ENCODE data around the gene SMYD3.

SMYD3 gene

DNA sequence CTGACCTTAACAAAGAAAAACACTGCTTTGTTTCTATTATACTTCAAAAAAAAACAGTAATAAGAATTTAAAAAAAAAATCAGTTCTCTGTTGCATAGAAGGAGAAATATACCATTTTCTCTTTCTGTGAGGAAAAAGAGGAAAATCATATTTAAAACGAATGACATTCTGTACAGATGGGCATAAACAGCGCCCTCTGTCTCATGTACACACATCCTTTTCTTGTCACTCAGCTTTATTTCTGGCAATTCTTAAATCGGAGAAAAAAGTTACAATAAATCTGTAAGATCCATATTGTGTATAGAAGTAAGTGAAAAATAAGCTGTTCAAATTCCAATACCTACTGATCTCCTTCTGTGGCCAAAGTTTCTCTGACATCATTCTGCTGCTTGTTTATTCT, 245.4 kb downstream of the SMYD3 start:
- DNase-seq, result no peak

DNA sequence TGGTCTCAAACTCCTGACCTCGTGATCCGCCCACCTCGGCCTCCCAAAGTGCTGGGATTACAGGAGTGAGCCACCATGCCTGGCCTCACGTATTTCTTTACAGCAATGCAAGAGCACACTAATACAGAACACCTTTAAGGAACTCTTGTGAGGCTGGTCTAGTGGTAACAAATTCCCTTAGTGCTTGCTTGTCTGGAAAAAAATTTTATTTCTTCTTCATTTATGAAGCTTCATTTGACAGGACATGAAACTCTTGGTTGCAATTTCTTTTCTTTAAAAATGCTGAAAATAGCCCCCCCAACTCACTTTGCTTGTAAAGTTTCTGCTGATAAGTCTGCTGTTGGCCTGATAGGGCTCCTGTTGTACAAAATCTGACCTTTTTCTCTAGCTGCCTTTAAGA, 248.8 kb downstream of the SMYD3 start:
- no peak for DNase-seq

DNA sequence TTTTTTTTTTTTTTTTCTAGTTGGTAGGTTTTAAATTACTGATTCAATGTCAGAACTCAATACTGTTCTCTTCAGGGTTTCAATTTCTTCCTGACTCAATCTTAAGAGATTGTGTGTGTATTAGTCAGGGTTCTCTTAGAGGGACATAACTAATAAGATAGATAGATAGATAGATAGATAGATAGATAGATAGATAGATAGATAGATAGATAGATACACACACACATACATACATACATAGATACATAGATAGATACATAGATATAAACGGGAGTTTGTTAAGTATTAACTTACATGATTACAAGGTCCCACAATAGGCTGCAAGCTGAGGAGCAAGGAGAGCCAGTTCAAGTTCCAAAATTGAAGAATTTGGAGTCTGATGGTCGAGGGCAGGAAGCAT, 251.3 kb downstream of the SMYD3 start:
- no peak for DNase-seq

DNA sequence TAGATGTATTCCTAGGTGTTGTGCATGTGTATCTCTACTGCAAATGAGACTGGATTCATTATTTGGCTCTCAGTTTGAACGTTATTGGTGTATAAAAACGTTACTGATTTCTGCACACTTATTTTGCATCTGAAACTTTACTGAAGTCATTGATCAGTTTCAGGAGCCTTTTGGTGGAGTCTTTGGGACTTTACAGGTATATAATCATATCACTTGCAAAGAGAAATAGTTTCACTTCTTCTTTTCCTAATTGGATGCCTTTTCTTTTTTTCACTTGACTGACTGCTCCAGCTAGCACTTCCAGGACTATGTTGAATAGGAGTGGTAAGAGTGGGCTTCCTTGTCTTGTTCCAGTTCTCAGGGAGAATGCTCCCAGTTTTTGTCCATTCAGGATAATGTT, 252.2 kb downstream of the SMYD3 start:
- DNase-seq, result no peak

DNA sequence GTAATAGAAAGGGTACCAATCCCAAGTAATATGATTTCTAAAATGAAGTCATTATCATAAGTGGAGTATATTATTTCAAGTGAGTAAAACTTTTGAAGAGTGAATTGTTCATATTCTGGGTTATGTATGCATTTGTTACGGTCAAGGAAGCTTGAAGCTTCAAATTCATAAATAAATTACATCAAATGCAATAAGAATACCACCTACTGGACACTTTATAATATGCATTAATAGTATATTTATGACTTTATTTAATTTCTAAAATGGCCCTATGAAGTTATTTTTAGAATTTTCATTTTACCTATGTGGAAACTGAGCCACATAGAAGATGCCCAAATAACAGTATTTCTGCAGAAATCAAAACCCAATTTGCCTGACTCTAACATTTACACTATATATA, 260.6 kb downstream of the SMYD3 start:
- DNase-seq, result no peak

DNA sequence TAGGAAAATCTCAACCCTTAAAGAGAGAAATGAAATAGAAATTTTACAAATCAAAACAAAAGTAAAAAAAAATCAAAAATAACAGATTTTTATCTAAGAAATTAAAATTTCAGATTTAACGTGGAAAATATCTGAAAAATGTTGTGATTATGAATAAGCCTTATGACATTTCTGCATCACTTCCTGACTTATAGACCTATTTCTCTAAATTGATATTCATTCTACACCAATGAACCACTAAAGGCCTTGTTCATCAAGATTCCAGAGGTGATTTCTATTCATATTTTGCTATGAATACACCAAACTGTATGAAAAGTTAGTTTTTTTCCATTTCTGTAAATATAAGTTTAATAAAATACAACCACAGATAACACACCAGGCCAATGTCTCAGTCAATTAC, 261.5 kb downstream of the SMYD3 start:
- DNase-seq, result no peak

DNA sequence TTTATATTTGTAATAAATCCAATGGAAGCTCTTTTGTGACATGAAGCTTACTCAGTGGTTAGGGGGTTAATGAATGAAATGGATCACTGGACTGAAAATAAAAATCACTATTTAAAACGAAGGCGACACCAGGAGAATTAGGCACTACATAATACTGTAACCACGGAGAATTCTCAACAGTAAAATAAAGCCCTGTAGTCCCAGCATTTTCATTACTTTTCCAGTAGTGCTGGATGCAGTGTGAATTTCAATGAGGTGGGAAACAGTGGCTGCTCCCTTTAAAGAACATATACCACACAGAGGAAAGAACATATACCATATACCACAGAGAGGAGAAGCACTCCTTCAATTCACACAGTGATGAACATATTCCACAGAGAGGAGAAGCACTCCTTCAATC, 275.0 kb downstream of the SMYD3 start:
- no peak for DNase-seq

DNA sequence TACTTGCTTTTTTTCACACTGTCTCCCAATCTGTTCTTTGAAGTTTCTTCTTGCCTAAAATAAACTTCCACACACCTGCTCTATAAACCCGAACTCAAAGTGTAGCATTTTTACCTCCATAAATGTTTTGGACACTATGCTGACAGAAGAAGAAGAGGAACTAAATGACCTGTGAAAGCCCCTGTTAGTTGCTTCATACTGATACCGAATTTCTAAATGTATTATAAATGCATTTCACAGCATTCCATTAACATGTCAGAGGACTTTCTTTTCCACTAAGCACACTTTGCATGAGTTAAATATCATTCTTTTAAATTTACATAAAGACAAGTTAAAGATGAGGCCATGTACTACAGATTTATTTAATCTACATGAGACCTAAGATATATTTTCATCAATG, 281.0 kb downstream of the SMYD3 start:
- no peak for DNase-seq

DNA sequence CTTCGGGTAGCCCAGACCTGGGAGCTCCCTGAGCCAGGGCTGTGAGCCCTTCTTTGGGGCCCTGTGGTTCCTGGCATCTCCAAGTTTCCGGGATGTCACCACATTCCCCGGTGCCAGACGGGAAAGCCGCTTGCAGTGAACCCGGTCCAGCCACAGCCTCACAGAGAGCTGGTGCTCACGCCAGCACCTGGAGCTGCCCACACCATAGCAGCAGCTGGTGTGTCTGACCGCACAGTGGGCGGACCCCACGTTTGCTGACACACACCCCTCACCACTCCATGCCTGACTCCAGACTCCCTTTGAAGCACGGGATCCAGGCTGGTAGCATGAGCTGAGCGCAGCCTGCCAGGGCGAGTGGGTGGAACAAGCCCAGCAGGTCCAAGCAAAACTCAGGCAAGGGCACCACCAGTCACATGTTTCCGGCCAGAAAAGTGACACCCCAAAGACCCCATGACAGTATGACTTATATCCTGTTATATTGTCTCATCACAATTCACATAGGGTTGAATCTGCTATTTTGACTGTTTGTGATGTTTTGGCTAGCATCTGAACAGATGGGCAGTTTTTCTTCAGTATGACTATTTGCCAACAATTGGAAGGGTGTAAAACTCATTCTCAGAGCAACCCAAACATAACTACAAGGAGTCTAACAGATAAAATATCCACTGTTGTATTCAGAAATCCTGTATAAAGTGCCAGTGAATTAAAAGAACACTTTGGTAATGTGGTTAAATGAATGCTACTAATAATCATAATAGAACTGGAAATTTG, 285.4 kb downstream of the SMYD3 start:
- DNase-seq, result no peak

DNA sequence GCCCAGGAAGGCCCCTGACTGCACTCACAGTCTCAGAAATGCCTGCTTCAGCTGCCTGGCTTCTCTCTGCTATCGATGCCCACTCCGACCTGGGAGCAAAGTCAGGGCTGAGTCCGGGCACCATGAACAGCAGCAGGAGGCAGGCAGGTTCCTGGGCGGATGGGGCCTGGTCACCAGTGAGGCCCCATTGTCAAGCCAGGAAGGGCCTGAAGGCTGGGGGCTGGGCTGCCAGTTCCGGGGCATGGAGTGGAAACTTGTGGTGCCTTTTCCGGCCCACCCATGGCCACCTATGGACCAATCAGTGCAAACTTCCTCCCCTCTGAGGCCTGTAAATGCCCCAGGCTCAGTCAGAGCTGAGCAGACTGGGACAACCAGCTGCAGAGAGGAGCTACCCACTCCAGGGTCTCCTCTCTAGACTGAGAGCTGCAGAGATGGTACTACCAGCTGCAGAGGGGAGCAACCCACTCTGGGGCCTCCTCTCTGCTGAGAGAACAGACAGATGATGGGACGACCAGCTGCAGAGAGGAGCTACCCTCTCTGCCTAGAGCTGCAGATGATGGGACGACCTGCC, 286.5 kb downstream of the SMYD3 start:
- DNase-seq, result no peak

DNA sequence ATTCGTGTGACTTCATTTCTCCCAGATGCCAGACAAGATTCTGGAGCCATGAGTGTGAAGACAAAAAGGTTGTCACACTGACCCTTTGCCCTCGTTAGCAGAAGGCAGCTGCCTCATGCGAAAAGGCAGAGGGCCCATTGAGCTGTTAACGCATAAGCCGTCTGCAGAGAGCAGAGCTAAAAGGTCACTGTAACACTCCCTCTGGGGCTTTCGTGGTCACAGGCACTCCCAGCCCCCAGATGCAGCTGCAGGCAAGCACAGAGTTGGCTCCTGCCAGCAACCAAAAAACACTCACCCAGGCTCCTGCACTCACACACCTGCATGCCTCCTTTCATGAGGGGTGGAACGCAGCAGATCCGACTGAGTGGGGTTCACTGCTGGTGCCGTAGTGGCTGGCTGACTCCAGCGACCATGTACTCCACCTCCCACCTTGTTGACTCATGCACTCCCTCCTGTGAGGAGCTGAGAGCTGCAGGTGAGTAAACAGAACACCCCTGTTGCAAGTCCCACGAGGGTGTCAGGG, 287.5 kb downstream of the SMYD3 start:
- no peak for DNase-seq

DNA sequence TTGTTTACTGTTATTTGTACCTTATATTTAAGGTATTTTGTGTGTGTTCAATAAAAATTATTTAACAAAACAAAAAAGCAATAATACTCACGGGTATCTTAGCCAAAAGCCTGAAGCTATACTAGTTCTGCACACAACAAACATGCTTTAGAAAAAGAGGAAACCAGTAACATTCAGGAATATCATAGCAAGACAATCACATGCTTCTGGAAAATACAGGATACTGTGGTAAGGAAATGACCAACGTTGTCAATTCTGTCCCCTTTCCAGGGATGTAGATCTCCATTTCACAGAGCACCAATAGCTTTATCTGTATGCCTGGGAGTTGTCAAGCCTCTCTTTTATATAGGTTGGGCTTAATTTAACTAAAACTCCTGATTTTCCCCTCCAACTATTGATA, 288.4 kb downstream of the SMYD3 start:
- DNase-seq, result no peak

DNA sequence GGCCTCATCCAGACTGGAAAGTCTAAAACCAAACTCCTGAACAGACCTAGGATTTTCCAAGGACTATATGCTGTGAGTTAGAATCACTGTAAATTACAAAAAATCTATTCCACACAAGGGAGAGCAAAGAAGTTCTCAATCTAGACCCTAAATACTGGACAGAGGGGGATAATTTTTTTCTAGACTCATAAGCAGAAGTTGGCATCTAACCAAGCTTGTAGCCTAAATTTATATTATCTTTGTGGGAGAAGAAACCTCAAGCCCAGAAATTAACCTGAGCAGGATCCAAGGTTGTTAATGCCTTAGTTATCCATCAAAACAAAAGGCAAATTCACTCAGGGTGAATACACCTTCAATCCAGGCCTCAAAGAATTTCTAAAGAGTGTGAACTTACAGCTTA, 290.2 kb downstream of the SMYD3 start:
- DNase-seq, result no peak

DNA sequence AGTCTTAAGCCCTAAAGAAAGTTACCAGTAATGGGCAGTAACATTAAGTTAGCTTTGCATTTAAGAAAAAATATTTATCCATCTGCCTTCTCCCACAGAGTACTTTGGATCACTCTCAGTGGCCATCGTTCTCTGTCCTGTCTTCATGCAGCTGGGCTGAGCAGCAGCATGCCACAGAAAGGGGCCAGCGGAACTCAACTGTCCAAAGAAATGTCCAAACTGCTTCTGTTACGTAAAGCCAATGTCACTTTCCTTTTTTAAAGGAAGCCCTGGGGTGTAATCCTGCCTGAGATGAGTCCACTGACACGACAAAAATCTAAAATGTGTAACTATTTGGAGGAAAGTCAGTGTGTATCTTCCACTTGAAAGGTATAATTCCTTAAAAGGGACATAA, 291.6 kb downstream of the SMYD3 start:
- no peak for DNase-seq

DNA sequence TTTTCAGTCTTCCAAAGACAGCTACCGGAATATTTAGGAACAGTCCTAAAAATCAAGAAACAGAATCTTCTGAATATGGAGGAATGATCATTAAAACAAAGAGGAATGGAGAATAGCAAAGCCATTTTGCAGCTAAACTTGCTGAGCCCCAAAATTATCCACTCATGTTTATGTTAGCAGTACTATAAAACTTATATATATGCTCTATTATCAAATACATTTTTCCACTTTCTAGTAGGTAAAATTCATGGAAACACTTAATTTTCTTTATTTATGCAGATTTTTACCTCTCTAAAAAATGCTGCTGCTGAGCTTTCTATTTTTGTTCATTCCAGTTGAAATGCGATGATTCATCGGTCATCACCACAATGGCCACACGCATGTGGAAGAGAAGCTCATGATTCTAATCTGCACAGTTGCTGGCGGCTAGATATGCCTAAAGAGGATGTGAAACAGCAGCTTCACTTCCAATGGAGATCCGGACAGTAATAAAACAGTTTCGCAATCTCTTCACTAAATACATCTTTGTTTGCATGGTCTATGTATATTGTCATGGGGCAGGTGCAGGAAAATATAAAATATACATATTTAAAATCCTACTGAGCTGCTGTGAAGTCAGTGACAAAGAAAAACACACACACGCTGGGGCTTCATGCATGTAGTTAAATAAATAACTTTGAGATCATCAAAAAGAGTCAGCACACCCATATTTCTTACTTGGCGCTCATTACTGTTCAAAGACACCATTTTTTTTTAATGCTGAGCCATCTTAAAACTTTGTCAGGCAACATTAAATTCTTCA, 292.2 kb downstream of the SMYD3 start:
- DNase-seq, result peak; percentile 17

DNA sequence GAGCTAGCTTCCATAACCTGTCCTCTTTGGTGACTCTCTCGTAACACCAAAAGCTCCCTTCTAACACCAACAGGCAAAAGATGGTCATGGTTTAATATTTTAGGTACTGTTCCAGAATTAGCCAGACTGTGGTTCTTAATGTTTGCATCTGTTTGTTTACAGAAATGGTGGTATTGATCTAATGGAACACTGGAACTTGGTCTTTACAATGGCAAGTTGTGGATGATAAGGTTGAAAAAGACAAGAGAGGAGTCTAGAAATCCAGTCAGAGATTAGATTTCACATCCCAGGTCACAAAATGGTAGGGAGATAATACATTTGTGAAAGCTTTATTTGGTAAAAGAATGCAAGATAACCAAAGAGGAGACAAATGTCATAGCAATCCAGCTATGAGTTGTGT, 293.1 kb downstream of the SMYD3 start:
- no peak for DNase-seq

DNA sequence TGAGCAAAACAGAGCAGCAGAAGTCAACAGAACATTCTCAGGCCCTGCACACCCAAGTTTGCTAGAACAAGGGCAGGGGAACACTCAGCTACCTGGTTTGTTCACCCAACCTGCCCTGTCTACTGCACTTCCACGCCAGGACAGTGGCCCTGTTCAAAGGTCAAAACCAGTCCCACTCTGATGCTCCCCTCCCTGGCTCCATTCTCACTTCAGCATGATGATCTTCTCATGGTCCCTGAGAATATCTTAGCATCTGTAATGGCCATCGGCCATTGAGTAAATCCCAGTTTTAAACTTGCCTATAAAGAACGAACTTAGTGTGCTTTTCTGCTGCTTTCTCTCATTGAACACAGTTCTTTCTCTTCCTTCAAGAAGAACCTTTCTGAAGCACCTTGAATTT, 293.6 kb downstream of the SMYD3 start:
- no peak for DNase-seq

DNA sequence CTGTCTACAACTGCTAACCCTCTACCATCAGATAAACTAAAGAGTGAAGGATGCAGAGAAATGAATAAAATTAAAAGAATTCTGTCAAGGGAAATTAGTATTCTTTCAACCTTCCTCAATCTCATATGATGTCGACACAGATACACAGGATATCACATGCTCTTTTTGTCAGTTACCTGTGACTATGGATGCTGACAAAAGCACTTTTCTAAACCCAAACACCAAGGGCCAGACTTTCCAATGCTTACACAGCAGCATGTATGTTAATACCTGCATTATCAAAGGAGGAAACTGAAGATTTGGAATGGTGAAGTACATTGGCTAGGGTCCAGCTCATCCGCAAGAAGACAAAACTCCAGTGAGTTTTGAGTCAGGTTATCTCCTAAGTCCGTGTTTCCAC, 294.0 kb downstream of the SMYD3 start:
- no peak for DNase-seq

DNA sequence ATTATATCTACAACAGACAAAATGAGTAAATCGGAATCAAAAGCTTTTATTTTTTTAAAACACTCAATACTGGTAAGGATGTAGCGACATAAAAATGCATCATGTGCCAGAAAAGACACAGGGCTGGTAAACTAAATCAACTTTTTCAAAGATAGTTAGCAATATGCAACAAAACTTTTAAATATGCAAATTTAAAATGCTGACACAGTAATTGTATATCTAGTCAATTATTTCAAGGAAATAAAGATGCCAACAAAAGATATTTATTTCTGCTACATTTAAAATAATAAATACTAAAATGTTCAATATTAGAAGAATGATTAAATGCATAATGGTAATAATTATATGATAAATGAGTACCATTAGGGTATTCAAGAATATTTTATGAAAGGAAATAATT, 295.1 kb downstream of the SMYD3 start:
- no peak for DNase-seq

DNA sequence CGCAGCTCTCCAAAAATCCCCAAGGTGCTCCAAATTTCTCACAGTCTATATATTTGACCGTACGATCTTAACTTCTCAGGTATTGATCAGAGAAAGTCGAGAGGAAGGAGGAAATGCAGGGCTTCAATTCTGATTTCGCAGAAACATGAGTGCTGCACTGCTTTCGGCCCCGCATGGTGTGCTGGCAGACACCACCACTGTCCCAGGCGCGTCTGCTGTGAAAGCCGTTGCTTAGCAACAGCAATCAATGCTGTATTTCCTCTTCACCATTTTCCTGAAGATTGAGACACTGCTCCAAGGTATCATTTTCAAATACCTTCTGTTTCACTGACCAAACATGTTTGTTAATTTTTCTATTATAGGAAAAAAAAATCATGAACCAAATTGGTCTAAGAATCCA, 296.3 kb downstream of the SMYD3 start:
- no peak for DNase-seq

DNA sequence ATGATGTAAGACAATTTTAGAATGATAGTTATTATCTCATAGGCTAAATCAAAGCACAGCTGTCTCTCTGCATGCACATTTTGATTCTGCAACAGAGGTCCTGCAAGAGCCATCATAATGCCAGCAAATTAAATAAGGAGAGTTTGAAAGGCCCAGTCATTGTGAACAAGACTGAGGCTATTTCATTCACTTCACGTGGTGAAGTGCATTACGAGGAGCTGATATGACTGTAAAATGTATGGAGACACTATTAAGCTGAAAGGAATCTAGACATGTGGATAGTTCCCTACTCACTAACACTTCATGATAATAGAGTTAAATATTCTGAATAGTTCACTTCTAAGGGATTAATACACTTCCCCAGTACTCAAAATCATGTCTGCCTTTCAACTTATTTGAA, 299.0 kb downstream of the SMYD3 start:
- DNase-seq, result no peak

DNA sequence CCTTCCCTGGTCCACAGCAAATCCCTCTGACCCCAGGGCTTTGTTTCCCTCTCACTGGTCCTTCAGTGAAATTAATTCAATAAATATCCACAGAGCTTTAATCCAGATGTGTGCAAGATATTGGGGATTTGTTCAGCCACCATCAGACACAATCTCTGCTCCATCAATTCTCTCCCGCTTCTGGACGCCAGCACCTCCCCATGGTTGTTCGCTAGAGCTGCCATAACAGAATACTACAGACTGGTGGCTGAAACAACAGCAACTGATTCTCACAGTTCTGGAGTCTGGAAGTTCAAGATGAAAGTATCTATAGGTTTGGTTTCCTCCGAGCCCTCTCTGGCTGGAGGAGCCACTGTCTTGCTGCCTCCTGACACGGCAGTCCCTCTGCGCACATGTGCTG, 303.9 kb downstream of the SMYD3 start:
- DNase-seq, result no peak

DNA sequence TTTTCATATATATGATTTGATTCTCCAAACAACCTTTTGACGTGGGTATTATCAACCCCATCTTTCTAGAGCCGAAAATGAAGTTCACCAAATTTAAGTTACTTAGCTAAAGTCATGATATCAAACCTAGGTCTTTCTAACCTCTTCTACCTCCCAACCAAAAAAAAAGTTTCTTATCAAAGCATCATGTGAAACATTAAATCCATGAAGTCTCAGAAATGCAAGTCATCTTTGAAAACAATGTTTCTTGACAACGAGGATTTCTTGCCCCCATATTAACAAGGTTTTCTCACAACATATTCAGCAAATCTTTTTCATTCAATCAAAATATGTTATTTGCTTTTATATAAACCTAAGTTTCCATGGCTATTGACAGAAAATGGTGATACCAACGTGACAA, 306.3 kb downstream of the SMYD3 start:
- DNase-seq, result no peak

DNA sequence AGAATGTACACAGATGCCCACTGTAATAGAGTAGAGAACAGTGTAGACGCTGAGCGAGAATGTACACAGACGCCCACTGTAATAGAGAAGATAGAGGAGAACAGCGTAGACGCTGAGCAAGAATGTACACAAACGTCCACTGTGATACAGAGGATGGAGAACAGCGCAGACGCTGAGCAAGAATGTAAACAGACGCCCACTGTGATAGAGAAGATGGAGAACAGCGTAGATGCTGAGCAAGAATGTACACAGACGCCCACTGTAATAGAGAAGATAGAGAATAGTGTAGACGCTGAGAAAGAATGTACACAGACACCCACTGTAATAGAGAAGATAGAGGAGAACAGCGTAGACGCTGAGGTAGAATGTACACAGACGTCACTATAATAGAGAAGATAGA, 306.9 kb downstream of the SMYD3 start:
- no peak for DNase-seq

Data from CD4-positive, alpha-beta T cell treated with Interleukin-21 for 1 hour (primary cell).